GM23338 (cell line): ENCODE data around the gene OTP. TPM values are rescaled to one million over a fixed set of nuclear protein-coding genes. Genes with fewer than 3 reads are reported as not detected.

Source experiments
- ATAC-seq: fragments of 200-7000 bp; cut with Tn5 transposase; 3 replicates; pipeline ENCODE4 v1.9.1; 2020
- DNase-seq: peaks from one replicate; pipeline ENCODE4 v3.0.0-alpha.2; 2015; ENCODE audit warnings: low spot score
- H2AFZ ChIP-seq: fragments of 200-600 bp; sonication (generic); 2 replicates; pipeline ENCODE4 v1.8.0; 2016; ENCODE audit warnings: antibody characterized with exemption, mild to moderate bottlenecking, moderate library complexity
- H3F3A ChIP-seq: fragments of 200-600 bp; sonication (generic); replicated peaks from 2 replicates; pipeline ENCODE4 v1.8.0; 2017; ENCODE audit warnings: antibody characterized with exemption, mixed run types, low read depth
- H3K27ac ChIP-seq: fragments of 200-600 bp; sonication (generic); 2 replicates; pipeline ENCODE4 v1.6.1; 2016; ENCODE audit warnings: low read depth
- H3K27me3 ChIP-seq: fragments of 200-600 bp; sonication (generic); 2 replicates; pipeline ENCODE4 v1.8.0; 2016; ENCODE audit warnings: mild to moderate bottlenecking, mixed run types, moderate library complexity; ENCODE audit not compliant: insufficient read depth
- H3K36me3 ChIP-seq: fragments of 200-600 bp; sonication (generic); 2 replicates; pipeline ENCODE4 v1.8.0; 2016; ENCODE audit warnings: mild to moderate bottlenecking; ENCODE audit not compliant: insufficient read depth
- H3K4me1 ChIP-seq: fragments of 200-600 bp; sonication (generic); 2 replicates; pipeline ENCODE4 v1.8.0; 2016; ENCODE audit warnings: mild to moderate bottlenecking, moderate library complexity; ENCODE audit not compliant: insufficient read depth
- H3K4me2 ChIP-seq: fragments of 200-600 bp; sonication (generic); 2 replicates; pipeline ENCODE4 v1.7.1; 2017; ENCODE audit warnings: mixed run types
- H3K4me3 ChIP-seq: fragments of 200-600 bp; sonication (generic); 2 replicates; pipeline ENCODE4 v1.6.1; 2016; ENCODE audit warnings: mixed run types
- H3K79me2 ChIP-seq: fragments of 200-600 bp; sonication (generic); replicated peaks from 2 replicates; pipeline ENCODE4 v1.8.0; 2017; ENCODE audit warnings: mild to moderate bottlenecking; ENCODE audit not compliant: insufficient read depth
- H3K9me2 ChIP-seq: fragments of 200-600 bp; sonication (generic); 2 replicates; pipeline ENCODE4 v1.8.0; 2017; ENCODE audit not compliant: insufficient read depth
- H4K20me1 ChIP-seq: fragments of 200-600 bp; sonication (generic); replicated peaks from 2 replicates; pipeline ENCODE4 v1.8.0; 2017; ENCODE audit warnings: mild to moderate bottlenecking; ENCODE audit not compliant: insufficient read depth
- H3K27ac Mint-ChIP-seq: 2 replicates; pipeline ENCODE4 v1.8.0; 2020; ENCODE audit warnings: inconsistent platforms, mild to moderate bottlenecking, moderate library complexity, mixed read lengths
- H3K27me3 Mint-ChIP-seq: 3 replicates; pipeline ENCODE4 v1.8.0; 2022; ENCODE audit warnings: low read depth, mild to moderate bottlenecking, moderate library complexity, mixed read lengths, inconsistent platforms; ENCODE audit not compliant: insufficient read depth, poor library complexity
- H3K36me3 Mint-ChIP-seq: 3 replicates; pipeline ENCODE4 v1.8.0; 2021; ENCODE audit warnings: low read depth, mild to moderate bottlenecking, inconsistent platforms, moderate library complexity, mixed read lengths
- H3K4me1 Mint-ChIP-seq: 3 replicates; pipeline ENCODE4 v1.8.0; 2020; ENCODE audit warnings: mild to moderate bottlenecking, inconsistent platforms, mixed read lengths
- H3K4me3 Mint-ChIP-seq: 3 replicates; pipeline ENCODE4 v1.8.0; 2021; ENCODE audit warnings: moderate library complexity, mild to moderate bottlenecking, inconsistent platforms, mixed read lengths
- H3K9me3 Mint-ChIP-seq: 3 replicates; pipeline ENCODE4 v1.8.0; 2020; ENCODE audit warnings: moderate library complexity, mild to moderate bottlenecking, inconsistent platforms, mixed read lengths
- CREB1 ChIP-seq: fragments of 250-450 bp; sonication (Bioruptor Pico); IDR thresholded peaks from 2 replicates; pipeline ENCODE4 v1.5.0; 2020; ENCODE audit warnings: low read depth, mild to moderate bottlenecking, moderate library complexity
- EZH2 ChIP-seq: fragments of 200-600 bp; sonication (generic); IDR thresholded peaks from one replicate; pipeline ENCODE4 v1.8.0; 2017; ENCODE audit warnings: antibody characterized with exemption, mild to moderate bottlenecking, low read depth; ENCODE audit not compliant: unreplicated experiment
- EZH2phosphoT487 ChIP-seq: fragments of 200-600 bp; sonication (generic); IDR thresholded peaks from one replicate; pipeline ENCODE4 v1.8.1; 2018; ENCODE audit warnings: antibody characterized with exemption; ENCODE audit not compliant: unreplicated experiment
- JUNB ChIP-seq: IDR thresholded peaks from one replicate; pipeline ENCODE4 v1.6.1; 2016; ENCODE audit warnings: antibody characterized with exemption; ENCODE audit not compliant: unreplicated experiment
- NANOG ChIP-seq: IDR thresholded peaks from 2 replicates; pipeline ENCODE4 v1.6.1; 2016; ENCODE audit warnings: antibody characterized with exemption, borderline replicate concordance
- POLR2AphosphoS5 ChIP-seq: IDR thresholded peaks from 2 replicates; pipeline ENCODE4 v1.6.1; 2016; ENCODE audit warnings: antibody characterized with exemption, low read depth
- STAT1 ChIP-seq: IDR thresholded peaks from one replicate; pipeline ENCODE4 v1.6.1; 2016; ENCODE audit warnings: antibody characterized with exemption; ENCODE audit not compliant: unreplicated experiment
- ZNF114 ChIP-seq: fragments of 250-450 bp; sonication (Bioruptor Pico); IDR thresholded peaks from 2 replicates; pipeline ENCODE4 v1.5.0; 2020; ENCODE audit warnings: mild to moderate bottlenecking, moderate library complexity
- ZNF331 ChIP-seq: fragments of 250-450 bp; sonication (Bioruptor Pico); IDR thresholded peaks from 2 replicates; pipeline ENCODE4 v1.5.0; 2020; ENCODE audit warnings: low read depth, mild to moderate bottlenecking, moderate library complexity
- polyA plus RNA-seq: library from polyadenylated mRNA; unstranded; fragments of >200 nt; fragmentation: Nextera tagmentation; extraction: Ambion mirVana; gene quantifications from 2 replicates; pipeline ENCODE4 v1.2.1, GENCODE V29; 2016
- total RNA-seq: library from RNA; depleted of rRNA; stranded (reverse); fragments of >200 nt; shearing (Covaris generic); gene quantifications from 2 replicates; pipeline ENCODE4 v1.2.3, GENCODE V29; 2014
- TF ChIP-seq, protein P1 (sequence below): IDR thresholded peaks from one replicate; pipeline ENCODE4 v1.6.1; 2018; ENCODE audit warnings: antibody characterized with exemption; ENCODE audit not compliant: unreplicated experiment
- TF ChIP-seq, protein P2 (sequence below): IDR thresholded peaks from 2 replicates; pipeline ENCODE4 v1.6.1; 2016; ENCODE audit warnings: antibody characterized with exemption
- TF ChIP-seq, protein P3 (sequence below): fragments of 250-450 bp; sonication (Bioruptor Pico); IDR thresholded peaks from 2 replicates; pipeline ENCODE4 v1.5.0; 2020; ENCODE audit warnings: mild to moderate bottlenecking, moderate library complexity
- TF ChIP-seq, protein P4 (sequence below), 2 experiments: fragments of 200-600 bp in 1 of 2; sonication (generic) in 1 of 2; conservative IDR thresholded peaks; 2 replicates each; pipeline versions ENCODE4 v1.5.1 to v1.6.1; 2016 to 2017; ENCODE audit warnings: antibody characterized with exemption in 2 of 2, low read depth in 2 of 2, mild to moderate bottlenecking in 2 of 2, moderate library complexity in 1 of 2

Gene OTP
- total and polyA plus RNA-seq, 2 experiments from 2014 or later = not detected

DNA sequence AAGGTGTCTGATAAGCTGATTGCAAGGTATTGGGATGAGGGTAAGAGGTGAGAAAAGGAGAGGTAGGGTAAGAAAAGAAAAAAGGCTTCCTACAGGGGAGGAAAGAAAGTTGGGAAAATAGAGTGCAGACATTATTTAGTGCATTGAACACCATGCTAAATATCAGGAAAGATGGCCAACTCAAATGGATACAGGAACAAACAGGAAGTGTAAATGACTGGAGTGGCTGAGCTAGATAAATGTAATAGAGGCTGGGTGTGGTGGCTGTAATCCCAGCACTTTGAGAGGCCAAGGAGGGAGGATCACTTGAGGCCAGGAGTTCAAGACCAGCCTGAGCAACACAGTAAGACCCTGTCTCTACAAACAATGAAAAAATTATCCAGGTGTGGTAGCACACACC is 32.2 kb downstream of the OTP start:
- peaks cover 32% of the 10 kb centered on the region for H3K9me3 Mint-ChIP-seq
- no peak overlapping the region for H3K27ac Mint-ChIP-seq
- ATAC-seq (no peak), DNase-seq (no peak)
- H3K4me3 ChIP-seq = no peak overlapping the region
- no peak overlapping the region for H3K27ac ChIP-seq
- no peak for TF ChIP-seq JUNB
- TF ChIP-seq CREB1 (CRISPR knock-in tag) = no peak
- no peak for TF ChIP-seq ZNF114 (CRISPR knock-in tag)
- TF ChIP-seq, protein P1, sequence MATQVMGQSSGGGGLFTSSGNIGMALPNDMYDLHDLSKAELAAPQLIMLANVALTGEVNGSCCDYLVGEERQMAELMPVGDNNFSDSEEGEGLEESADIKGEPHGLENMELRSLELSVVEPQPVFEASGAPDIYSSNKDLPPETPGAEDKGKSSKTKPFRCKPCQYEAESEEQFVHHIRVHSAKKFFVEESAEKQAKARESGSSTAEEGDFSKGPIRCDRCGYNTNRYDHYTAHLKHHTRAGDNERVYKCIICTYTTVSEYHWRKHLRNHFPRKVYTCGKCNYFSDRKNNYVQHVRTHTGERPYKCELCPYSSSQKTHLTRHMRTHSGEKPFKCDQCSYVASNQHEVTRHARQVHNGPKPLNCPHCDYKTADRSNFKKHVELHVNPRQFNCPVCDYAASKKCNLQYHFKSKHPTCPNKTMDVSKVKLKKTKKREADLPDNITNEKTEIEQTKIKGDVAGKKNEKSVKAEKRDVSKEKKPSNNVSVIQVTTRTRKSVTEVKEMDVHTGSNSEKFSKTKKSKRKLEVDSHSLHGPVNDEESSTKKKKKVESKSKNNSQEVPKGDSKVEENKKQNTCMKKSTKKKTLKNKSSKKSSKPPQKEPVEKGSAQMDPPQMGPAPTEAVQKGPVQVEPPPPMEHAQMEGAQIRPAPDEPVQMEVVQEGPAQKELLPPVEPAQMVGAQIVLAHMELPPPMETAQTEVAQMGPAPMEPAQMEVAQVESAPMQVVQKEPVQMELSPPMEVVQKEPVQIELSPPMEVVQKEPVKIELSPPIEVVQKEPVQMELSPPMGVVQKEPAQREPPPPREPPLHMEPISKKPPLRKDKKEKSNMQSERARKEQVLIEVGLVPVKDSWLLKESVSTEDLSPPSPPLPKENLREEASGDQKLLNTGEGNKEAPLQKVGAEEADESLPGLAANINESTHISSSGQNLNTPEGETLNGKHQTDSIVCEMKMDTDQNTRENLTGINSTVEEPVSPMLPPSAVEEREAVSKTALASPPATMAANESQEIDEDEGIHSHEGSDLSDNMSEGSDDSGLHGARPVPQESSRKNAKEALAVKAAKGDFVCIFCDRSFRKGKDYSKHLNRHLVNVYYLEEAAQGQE = no peak
- no peak for TF ChIP-seq ZNF331 (CRISPR knock-in tag)
- TF ChIP-seq EZH2 = no peak
- TF ChIP-seq STAT1 = no peak
- TF ChIP-seq, protein P2, sequence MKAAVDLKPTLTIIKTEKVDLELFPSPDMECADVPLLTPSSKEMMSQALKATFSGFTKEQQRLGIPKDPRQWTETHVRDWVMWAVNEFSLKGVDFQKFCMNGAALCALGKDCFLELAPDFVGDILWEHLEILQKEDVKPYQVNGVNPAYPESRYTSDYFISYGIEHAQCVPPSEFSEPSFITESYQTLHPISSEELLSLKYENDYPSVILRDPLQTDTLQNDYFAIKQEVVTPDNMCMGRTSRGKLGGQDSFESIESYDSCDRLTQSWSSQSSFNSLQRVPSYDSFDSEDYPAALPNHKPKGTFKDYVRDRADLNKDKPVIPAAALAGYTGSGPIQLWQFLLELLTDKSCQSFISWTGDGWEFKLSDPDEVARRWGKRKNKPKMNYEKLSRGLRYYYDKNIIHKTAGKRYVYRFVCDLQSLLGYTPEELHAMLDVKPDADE = no peak
- TF ChIP-seq, protein P3, sequence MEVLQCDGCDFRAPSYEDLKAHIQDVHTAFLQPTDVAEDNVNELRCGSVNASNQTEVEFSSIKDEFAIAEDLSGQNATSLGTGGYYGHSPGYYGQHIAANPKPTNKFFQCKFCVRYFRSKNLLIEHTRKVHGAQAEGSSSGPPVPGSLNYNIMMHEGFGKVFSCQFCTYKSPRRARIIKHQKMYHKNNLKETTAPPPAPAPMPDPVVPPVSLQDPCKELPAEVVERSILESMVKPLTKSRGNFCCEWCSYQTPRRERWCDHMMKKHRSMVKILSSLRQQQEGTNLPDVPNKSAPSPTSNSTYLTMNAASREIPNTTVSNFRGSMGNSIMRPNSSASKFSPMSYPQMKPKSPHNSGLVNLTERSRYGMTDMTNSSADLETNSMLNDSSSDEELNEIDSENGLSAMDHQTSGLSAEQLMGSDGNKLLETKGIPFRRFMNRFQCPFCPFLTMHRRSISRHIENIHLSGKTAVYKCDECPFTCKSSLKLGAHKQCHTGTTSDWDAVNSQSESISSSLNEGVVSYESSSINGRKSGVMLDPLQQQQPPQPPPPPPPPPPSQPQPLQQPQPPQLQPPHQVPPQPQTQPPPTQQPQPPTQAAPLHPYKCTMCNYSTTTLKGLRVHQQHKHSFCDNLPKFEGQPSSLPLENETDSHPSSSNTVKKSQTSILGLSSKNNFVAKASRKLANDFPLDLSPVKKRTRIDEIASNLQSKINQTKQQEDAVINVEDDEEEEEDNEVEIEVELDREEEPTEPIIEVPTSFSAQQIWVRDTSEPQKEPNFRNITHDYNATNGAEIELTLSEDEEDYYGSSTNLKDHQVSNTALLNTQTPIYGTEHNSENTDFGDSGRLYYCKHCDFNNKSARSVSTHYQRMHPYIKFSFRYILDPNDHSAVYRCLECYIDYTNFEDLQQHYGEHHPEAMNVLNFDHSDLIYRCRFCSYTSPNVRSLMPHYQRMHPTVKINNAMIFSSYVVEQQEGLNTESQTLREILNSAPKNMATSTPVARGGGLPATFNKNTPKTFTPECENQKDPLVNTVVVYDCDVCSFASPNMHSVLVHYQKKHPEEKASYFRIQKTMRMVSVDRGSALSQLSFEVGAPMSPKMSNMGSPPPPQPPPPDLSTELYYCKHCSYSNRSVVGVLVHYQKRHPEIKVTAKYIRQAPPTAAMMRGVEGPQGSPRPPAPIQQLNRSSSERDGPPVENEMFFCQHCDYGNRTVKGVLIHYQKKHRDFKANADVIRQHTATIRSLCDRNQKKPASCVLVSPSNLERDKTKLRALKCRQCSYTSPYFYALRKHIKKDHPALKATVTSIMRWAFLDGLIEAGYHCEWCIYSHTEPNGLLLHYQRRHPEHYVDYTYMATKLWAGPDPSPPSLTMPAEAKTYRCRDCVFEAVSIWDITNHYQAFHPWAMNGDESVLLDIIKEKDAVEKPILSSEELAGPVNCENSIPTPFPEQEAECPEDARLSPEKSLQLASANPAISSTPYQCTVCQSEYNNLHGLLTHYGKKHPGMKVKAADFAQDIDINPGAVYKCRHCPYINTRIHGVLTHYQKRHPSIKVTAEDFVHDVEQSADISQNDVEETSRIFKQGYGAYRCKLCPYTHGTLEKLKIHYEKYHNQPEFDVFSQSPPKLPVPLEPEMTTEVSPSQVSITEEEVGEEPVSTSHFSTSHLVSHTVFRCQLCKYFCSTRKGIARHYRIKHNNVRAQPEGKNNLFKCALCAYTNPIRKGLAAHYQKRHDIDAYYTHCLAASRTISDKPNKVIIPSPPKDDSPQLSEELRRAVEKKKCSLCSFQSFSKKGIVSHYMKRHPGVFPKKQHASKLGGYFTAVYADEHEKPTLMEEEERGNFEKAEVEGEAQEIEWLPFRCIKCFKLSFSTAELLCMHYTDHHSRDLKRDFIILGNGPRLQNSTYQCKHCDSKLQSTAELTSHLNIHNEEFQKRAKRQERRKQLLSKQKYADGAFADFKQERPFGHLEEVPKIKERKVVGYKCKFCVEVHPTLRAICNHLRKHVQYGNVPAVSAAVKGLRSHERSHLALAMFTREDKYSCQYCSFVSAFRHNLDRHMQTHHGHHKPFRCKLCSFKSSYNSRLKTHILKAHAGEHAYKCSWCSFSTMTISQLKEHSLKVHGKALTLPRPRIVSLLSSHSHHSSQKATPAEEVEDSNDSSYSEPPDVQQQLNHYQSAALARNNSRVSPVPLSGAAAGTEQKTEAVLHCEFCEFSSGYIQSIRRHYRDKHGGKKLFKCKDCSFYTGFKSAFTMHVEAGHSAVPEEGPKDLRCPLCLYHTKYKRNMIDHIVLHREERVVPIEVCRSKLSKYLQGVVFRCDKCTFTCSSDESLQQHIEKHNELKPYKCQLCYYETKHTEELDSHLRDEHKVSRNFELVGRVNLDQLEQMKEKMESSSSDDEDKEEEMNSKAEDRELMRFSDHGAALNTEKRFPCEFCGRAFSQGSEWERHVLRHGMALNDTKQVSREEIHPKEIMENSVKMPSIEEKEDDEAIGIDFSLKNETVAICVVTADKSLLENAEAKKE (CRISPR knock-in tag) = no peak
- TF ChIP-seq EZH2phosphoT487 = no peak
- TF ChIP-seq POLR2AphosphoS5 = no peak
- TF ChIP-seq NANOG = no peak
- TF ChIP-seq, protein P4, sequence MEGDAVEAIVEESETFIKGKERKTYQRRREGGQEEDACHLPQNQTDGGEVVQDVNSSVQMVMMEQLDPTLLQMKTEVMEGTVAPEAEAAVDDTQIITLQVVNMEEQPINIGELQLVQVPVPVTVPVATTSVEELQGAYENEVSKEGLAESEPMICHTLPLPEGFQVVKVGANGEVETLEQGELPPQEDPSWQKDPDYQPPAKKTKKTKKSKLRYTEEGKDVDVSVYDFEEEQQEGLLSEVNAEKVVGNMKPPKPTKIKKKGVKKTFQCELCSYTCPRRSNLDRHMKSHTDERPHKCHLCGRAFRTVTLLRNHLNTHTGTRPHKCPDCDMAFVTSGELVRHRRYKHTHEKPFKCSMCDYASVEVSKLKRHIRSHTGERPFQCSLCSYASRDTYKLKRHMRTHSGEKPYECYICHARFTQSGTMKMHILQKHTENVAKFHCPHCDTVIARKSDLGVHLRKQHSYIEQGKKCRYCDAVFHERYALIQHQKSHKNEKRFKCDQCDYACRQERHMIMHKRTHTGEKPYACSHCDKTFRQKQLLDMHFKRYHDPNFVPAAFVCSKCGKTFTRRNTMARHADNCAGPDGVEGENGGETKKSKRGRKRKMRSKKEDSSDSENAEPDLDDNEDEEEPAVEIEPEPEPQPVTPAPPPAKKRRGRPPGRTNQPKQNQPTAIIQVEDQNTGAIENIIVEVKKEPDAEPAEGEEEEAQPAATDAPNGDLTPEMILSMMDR (conservative IDR thresholded peaks at IDR 0.05; ENCODE audit: low read depth in 2 of 2) = no peak
- no peaks in the 10 kb centered on the region for H3K79me2 ChIP-seq
- no peaks in the 10 kb centered on the region for H3K4me1 ChIP-seq
- H3K27me3 ChIP-seq = no peaks in the 10 kb centered on the region
- H3K4me2 ChIP-seq = no peak overlapping the region
- H4K20me1 ChIP-seq = no peaks in the 10 kb centered on the region
- H3K4me3 Mint-ChIP-seq = no peak overlapping the region
- no peak overlapping the region for H2AFZ ChIP-seq
- H3K9me2 ChIP-seq = 0 out of 2 replicates have a peak, but pooled peaks cover 8% of the 10 kb centered on the region
- 0 out of 3 replicates have a peak, but pooled peaks cover 9% of the 10 kb centered on the region for H3K36me3 Mint-ChIP-seq
- 0 out of 2 replicates have a peak, but pooled peaks cover 3% of the 10 kb centered on the region for H3K36me3 ChIP-seq
- H3K27me3 Mint-ChIP-seq = peaks cover 3% of the 10 kb centered on the region
- no peaks in the 10 kb centered on the region for H3F3A ChIP-seq
- no peaks in the 10 kb centered on the region for H3K4me1 Mint-ChIP-seq
